ENCODE results near the gene ATP8A2. TPM values are rescaled to one million over a fixed set of nuclear protein-coding genes. Genes with fewer than 3 reads are reported as not detected.
A peak's percentile ranks its signal among the peaks of the same experiment; 100 is the strongest.

Gene ATP8A2
- total and polyA plus RNA-seq, 4 donors: 0.31 to 2.7 (median 1.1) TPM

GRCh38 chr13:25702386-25702785 is 330.6 kb downstream of the ATP8A2 start:
- Histone ChIP-seq H3K36me3 (ENCODE audit: control insufficient read depth in 4 of 4, insufficient read depth in 4 of 4, low read length in 4 of 4) (no peaks in the 10 kb centered on the region), H3K4me1 (ENCODE audit: control insufficient read depth in 5 of 5, insufficient read depth in 5 of 5, low read length in 5 of 5) (no peaks in the 10 kb centered on the region), H3K4me3 (no peak overlapping the region), H3K27ac (ENCODE audit: low read depth in 1 of 2, low read length in 1 of 2) (no peak overlapping the region), H3K9ac (ENCODE audit: insufficient read depth in 1 of 2, low read length in 2 of 2) (no peak overlapping the region), H3K27me3 (ENCODE audit: control insufficient read depth in 3 of 3, insufficient read depth in 3 of 3, low read length in 2 of 3) (no peaks in the 10 kb centered on the region), H3K9me3 (ENCODE audit: control insufficient read depth in 4 of 4, insufficient read depth in 3 of 4, low read length in 3 of 4) (no peaks in the 10 kb centered on the region)
- TF ChIP-seq CTCF (IDR thresholded peaks at IDR 0.05; ENCODE audit: control extremely low read depth, extremely low read depth): no peak
- WGBS, 2 donors: 85 to 89% methylated on average over 2 of the region's 2 CpGs
- no peak for DNase-seq
- no peak for ATAC-seq (ENCODE audit: insufficient read depth, low FRiP score)

DNA sequence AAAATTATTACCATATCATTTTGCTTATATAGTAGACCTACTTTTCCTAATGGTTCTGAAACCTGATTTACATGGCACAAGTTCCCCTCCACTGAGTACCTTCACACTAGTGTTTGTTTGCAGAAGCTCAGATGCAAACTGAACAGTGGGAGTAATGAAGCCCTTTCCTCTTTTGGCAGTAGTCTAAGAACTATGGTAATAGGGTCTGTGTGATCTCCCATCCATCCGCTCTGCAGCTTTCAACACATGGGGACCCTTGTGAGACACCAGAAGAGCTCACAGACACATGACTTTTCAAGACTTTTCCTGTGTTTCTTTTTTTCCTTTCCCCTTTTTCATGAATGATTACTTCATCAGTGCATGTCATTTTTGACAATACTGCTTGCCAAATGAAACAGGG is 336.0 kb downstream of the ATP8A2 start:
- H3K9ac ChIP-seq (ENCODE audit: insufficient read depth in 1 of 2, low read length in 2 of 2): peak overlapping the region in 1 of 2 donors; percentile 4
- H3K4me1 ChIP-seq (ENCODE audit: control insufficient read depth in 5 of 5, insufficient read depth in 5 of 5, low read length in 5 of 5): peaks cover 0 to 14% (median 10%) of the 10 kb centered on the region in 5 donors
- no peak for TF ChIP-seq CTCF (IDR thresholded peaks at IDR 0.05; ENCODE audit: control extremely low read depth, extremely low read depth)
- H3K4me3 ChIP-seq: no peak overlapping the region
- ATAC-seq (ENCODE audit: insufficient read depth, low FRiP score): no peak
- no peaks in the 10 kb centered on the region for H3K36me3 ChIP-seq (ENCODE audit: control insufficient read depth in 4 of 4, insufficient read depth in 4 of 4, low read length in 4 of 4)
- WGBS, 2 donors: 75 to 80% methylated on average over 1 of the region's 1 CpG
- no peaks in the 10 kb centered on the region for H3K9me3 ChIP-seq (ENCODE audit: control insufficient read depth in 4 of 4, insufficient read depth in 3 of 4, low read length in 3 of 4)
- peak in 2 of 3 donors; percentile 25 to 43 for DNase-seq
- H3K27me3 ChIP-seq (ENCODE audit: control insufficient read depth in 3 of 3, insufficient read depth in 3 of 3, low read length in 2 of 3): no peaks in the 10 kb centered on the region
- no peak overlapping the region for H3K27ac ChIP-seq (ENCODE audit: low read depth in 1 of 2, low read length in 1 of 2)

- Histone ChIP-seq H3K27me3 (ENCODE audit: control insufficient read depth in 3 of 3, insufficient read depth in 3 of 3, low read length in 2 of 3) (no peaks in the 10 kb centered on the region), H3K9me3 (ENCODE audit: control insufficient read depth in 4 of 4, insufficient read depth in 3 of 4, low read length in 3 of 4) (no peaks in the 10 kb centered on the region), H3K4me3 (no peak overlapping the region), H3K27ac (ENCODE audit: low read depth in 1 of 2, low read length in 1 of 2) (no peak overlapping the region), H3K9ac (ENCODE audit: insufficient read depth in 1 of 2, low read length in 2 of 2) (no peak overlapping the region), H3K36me3 (ENCODE audit: control insufficient read depth in 4 of 4, insufficient read depth in 4 of 4, low read length in 4 of 4) (no peaks in the 10 kb centered on the region), H3K4me1 (ENCODE audit: control insufficient read depth in 5 of 5, insufficient read depth in 5 of 5, low read length in 5 of 5) (peaks cover 0 to 14% (median 10%) of the 10 kb centered on the region in 5 donors)
- DNase-seq: no peak
- WGBS, 2 donors: 78 to 86% methylated on average over 1 of the region's 1 CpG
- no peak for ATAC-seq (ENCODE audit: insufficient read depth, low FRiP score)
- TF ChIP-seq CTCF (IDR thresholded peaks at IDR 0.05; ENCODE audit: control extremely low read depth, extremely low read depth): no peak
Measured at GRCh38 chr13:25708268-25708667, 336.5 kb downstream of the ATP8A2 start.

- 64 to 83% methylated on average over 2 of the region's 2 CpGs for WGBS, 2 donors
- H3K4me1 ChIP-seq (ENCODE audit: control insufficient read depth in 5 of 5, insufficient read depth in 5 of 5, low read length in 5 of 5): peaks cover 0 to 14% (median 10%) of the 10 kb centered on the region in 5 donors
- H3K36me3 ChIP-seq (ENCODE audit: control insufficient read depth in 4 of 4, insufficient read depth in 4 of 4, low read length in 4 of 4): no peaks in the 10 kb centered on the region
- H3K9ac ChIP-seq (ENCODE audit: insufficient read depth in 1 of 2, low read length in 2 of 2): no peak overlapping the region
- DNase-seq: no peak
- H3K9me3 ChIP-seq (ENCODE audit: control insufficient read depth in 4 of 4, insufficient read depth in 3 of 4, low read length in 3 of 4): no peaks in the 10 kb centered on the region
- H3K27ac ChIP-seq (ENCODE audit: low read depth in 1 of 2, low read length in 1 of 2): no peak overlapping the region
- ATAC-seq (ENCODE audit: insufficient read depth, low FRiP score): no peak
- H3K4me3 ChIP-seq: no peak overlapping the region
- TF ChIP-seq CTCF (IDR thresholded peaks at IDR 0.05; ENCODE audit: control extremely low read depth, extremely low read depth): no peak
- H3K27me3 ChIP-seq (ENCODE audit: control insufficient read depth in 3 of 3, insufficient read depth in 3 of 3, low read length in 2 of 3): no peaks in the 10 kb centered on the region
Measured at GRCh38 chr13:25709088-25709487, 337.3 kb downstream of the ATP8A2 start.
